DMS53 (cell line): ENCODE measurements around the gene THAP8.
A peak's percentile ranks its signal among the peaks of the same experiment; 100 is the strongest.

ENCODE experiments used
- DNase-seq: peaks from one replicate; lab custom pipeline; 2025; lab: John Stamatoyannopoulos, UW

Gene THAP8

DNA sequence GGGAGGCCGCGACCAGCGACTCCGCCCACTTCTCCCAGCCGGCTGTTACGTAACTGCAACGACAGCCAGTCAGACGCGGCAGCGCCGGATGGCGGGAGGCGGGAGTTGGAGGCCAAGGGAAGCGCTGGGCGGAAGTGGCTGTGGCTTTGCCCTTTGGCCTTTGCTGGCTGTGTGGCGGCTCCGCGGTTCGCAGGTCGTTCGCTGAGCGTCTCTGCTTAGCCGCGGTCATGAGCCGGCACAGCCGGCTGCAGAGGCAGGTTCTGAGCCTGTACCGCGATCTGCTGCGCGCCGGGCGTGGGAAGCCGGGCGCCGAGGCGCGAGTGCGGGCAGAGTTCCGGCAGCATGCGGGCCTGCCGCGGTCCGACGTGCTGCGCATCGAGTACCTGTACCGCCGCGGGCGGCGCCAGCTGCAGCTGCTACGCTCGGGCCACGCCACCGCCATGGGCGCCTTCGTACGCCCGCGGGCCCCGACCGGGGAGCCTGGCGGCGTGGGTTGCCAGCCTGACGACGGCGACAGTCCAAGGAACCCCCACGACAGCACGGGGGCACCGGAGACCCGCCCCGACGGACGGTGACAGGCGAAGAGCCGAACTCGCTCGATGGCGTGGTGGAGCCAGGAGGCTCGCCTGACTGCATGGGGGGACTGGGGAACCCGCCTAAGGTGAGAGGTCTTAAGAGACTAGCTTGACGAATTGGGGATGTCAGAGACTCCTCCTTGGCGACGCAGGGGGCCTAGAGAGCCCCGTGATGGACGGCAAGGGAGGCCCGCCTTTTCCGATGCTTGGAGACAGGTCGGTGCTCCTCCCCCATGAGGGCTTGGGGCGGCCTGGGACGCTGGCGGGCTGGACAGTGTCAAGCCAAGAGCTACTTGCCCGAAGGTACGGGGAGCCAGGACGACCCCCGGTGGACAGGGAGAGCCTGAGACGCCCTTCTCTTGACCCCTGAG, 58.8 kb downstream of the THAP8 start, which contains the start of gene SDHAF1:
Gene SDHAF1 (plus strand): TSS at position 141 of the 946 bp plus-strand sequence. CDS start 87 bp downstream, at position 228.
- DNase-seq: peak; percentile 99

DNA sequence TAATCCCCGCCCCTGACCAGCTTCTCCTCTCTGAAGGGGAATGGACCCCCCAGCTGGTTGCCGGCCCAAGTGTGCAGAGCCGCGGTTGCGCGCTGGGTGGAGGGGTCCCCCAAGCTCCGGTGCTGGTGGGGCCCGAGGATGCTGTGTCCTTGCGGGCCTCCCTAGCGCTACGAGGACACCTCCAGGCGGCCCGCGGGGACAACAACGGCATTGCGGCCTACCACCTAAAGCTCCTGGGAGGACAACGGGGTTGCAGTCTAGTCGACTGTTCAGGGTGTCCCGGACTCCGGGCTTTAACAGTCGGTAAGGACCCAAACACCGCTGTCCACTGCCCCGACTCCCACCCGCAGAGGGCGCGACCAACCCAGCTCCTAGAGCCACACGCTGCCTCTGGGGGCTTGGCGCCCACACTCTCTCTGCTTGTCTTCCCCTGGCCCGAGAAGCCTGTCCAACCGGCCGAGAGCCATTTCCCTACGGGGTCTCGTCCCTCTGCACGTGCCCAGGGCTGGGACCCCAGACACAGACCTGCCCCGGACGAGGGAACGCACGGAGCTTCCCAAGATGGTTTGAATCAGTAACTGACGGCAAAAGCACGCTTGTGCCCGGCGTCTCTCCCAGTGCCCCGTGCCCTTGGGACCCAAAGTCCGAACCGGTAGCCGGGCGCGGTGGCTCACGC, 60.0 kb downstream of the THAP8 start:
- DNase-seq: peak; percentile 49

DNA sequence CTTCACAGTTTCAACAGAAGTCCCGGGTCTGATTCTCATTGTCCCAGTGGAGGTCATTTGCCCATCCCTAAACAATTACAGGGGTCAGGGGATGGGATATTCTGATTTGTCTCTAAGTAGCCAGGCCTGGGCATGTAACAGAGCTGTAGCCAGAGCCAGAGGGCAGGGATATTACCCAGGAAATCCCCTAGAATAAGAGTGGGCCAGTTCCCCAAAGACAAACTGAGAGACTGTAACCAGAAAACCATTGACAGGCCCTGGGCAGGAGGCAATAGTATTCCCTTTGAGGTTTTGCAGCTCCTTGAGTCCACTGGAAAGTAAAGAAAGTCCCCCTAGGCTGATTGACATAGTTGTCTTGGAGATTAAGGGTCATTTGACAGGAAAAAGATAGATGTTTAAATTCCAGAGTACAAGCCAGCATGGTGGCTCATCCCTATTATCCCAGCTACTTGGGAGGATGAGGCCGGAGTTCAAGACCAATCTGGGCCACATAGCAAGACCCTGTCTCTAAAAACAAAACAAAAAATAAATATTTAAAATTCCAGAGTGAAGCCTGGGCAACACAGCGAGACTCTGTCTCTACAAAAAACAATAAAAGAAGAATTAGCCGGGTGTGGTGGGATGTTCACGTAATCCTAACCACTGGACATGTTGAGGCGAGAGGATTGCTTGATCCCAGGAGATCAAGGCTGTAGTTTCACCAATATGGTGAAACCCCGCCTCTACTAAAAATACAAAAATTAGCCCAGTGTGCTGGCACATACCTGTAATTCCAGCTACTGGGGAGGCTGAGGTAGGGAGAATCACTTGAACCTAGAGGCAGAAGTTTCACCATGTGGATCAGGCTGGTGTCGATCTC, 60.9 kb downstream of the THAP8 start:
- DNase-seq: no peak

DNA sequence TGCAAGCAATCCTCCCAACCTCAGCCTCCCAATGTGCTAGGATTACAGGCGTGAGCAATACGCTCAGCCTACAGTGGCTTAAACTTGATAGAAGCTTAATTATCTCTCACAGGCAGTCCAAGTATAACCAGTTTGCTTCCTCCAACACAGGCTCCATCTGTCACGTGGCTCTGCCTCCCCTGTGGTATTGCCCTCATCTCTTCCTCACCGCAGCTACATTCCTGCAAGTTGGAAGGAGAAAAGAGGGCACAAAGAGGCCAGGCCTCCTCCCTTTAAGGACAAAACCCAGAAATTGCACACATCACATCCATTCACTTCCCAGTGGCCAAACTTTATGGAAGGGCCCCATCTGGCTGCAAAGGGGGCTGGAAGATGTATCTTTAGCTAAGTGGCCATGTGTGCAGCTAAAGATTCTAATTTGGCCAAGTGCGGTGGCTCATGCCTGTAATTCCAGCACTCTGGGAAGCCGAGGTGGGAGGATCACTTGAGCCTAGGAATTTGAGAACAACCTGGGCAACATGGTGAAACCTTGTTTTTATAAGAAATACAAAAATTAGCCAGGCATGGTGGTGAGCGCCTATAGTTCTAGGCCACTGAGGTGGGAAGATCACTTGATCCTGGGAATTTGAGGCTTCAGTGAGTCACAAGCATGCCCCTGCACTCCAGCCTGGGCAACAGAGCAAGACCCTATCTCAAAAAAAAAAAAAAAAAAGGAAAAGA, 62.2 kb downstream of the THAP8 start:
- no peak for DNase-seq

DNA sequence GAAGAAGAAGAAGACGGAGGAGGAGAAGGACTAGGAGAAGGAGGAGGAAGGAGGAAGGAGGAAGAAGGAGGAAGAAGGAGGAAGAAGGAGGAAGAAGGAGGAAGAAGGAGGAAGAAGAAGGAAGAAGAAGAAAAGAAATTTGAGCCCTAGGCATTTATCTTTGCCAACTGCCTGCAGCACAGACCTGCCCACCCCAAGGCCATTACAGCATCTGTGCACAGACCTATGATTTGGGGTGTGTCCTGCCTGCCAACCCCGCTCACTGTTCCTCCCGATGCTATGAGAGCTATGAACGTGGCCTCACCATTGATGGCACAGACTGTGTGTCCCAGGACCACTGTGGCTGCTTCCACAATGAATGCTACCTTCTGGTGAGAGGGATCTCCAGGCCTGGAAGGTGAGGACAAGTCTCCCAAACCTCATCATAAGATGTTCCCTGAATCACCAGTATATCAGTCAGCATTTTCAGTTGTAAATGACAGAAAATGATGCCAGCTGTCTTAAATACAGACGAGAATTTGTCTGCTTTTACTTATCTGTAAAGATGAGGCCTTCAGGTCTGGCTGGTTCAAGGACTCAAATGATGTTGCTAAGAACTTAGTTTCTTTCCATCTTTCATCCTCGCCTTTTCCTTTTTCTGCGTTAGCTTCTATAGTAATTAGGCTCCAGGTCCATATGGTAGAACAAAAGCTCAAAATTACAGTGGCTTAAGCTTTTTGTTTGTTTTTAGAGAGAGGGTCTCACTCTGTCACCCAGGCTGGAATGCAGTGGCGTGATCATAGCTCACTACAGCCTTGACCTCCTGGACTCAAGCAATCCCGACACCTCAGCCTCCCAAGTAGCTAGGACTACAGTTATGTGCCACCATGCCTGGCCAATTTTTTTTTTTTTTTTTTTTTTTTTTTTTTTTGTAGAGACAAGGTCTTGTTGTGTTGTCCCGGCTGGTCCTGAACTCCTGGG, 63.0 kb downstream of the THAP8 start:
- no peak for DNase-seq

DNA sequence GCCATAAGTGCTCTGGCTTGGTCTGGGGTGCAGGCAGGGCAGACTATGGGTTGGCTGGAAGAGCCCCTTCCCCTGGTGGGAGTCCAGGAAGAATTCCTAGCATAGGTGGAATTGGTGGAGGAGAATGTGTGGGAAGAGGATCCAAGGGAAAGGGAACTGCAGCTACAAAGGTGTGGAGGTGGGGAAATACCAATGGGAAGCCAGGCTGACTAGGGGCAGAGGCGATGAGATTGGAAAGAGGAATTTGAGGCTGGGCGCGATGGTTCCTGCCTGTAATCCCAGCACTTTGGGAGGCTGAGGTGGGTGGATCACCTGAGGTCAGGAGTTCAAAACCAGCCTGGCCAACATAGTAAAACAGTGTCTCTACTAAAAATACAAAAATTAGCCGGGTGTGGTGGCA, 63.9 kb downstream of the THAP8 start:
- no peak for DNase-seq

DNA sequence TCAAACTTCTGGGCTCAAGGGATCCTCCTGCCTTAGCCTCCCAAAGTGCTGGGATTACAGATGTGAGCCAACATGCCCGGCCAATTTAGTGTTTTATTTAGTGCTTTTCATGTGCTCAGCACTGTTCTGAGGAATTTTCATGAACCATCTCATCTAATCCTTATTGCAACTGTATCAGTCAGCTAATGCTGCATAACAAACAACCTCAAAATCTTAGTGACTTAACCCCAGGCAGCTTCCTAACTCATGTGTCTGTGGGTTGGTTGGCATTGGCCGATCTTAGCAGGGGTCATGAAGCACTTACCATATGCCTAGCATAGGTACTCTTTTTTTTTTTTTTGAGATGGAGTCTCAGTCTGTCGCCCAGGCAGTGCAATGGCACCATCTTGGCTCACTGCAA, 65.3 kb downstream of the THAP8 start:
- DNase-seq: no peak

DNA sequence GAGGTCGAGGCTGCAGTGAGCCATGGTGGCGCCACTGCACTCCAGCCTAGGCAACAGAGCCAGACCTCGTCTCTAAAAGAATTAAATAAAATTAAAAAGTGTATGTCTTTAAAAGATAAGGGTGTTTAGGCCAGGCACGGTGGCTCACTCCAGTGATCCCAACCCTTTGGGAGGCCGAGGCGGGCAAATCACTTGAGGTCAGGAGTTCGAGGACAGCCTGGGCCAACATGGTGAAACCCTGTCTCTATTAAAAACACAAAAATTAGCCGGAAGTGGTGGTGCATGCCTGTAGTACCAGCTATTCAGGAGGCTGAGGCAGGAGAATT, 66.6 kb downstream of the THAP8 start:
- no peak for DNase-seq

DNA sequence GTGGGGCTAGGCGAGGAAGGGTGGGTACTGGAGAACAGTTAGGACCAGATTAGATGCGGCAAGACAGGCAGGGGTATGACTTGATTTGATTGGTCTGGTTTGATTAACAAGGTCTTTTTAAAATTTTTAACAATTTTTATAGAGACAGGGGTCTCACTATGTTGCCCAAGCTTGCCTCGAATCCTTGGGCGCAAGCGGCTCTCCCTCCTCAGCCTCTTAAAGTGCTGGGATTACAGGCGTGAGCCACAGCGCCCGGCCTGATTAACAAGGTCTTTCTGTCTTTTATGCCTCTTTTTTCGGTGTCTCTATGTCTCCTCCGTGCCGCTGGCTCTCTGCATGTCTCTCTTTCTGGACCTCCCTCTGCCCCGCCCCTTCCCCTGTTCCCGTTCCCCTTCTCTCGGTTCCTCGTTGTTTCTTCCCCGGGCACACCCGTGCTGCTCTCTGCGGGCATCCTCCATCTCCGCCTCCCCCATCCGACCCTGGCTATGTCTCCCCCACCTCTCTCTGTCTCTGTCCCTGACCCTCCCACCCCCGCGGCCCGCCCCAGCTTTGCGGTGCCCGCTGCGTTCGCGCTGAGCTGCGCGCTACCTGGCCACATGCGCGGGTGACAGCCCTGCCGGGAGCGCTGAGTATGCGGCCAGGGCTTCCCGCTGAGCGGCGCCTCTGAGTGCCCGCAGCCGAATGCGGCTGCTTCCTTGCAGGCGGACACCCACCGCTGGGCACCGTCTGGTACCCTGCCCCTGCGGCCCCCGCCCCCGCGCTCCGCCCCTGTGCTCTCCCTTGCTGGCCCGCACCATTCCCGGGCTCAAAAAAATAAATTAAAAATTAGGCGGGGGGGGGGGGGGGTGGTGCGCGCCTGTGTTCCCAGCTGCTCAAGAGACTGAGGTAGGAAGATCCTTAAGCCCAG, 67.2 kb downstream of the THAP8 start:
- DNase-seq: peak; percentile 84

DNA sequence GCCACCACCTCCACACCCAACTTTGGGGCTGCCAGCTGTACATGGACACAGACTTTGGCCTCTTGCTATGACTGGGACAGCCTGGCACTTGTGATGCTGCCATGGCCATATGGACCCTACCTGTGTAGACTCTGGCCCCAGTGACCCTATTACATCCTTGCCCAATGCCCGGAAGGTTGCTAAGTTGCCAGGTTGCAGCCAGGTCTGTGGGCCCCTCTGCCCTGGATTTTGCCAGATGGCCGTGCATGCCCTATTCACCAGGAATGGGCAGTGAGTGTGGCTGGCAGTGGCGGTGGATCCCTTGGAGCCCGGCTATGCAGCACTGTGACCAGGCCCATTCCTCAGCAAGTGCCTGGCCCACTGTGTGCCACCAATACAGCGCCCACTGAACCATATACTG, 68.0 kb downstream of the THAP8 start:
- DNase-seq: no peak
